ENCODE data around the gene FNDC7. TPM values are rescaled to one million over a fixed set of nuclear protein-coding genes. Genes with fewer than 3 reads are reported as not detected.
"Not testable (repeated sequence)": the region's sequence is repeated elsewhere in the genome, so short reads cannot be mapped to it uniquely, and the experiment has no call there.

FNDC7 gene
- total and polyA plus RNA-seq, 2 donors: not detected

DNA sequence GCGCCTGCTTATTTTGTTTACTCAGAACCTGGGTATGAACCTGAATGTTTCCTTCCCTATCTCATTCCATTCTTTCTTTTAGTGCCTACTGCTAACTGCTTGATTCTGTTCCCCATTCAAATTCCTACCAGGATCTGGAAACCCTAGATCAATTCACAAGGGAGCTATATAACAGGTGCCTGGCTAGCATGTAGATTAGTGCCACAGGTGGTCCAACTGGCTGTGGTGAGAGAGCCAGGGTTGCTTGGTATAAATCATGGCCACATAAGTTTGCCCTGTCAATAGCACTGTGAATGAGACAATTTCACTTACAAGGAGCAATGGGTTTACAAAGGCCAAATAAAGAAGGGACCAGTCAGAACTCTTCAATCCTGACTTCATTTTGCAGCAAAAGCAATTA is 27.2 kb upstream of the FNDC7 start:
- no peak for DNase-seq (ENCODE audit: extremely low spot score)
- H3K27ac ChIP-seq (ENCODE audit: low read depth): no peak overlapping the region
- H3K36me3 ChIP-seq (ENCODE audit: insufficient read depth): no peaks in the 10 kb centered on the region
- 85% methylated on average over 1 of the region's 1 CpG for WGBS
- no peak overlapping the region for H3K4me3 ChIP-seq (ENCODE audit: low read depth, low read length)
- no peaks in the 10 kb centered on the region for H3K4me1 ChIP-seq (ENCODE audit: insufficient read depth)

DNA sequence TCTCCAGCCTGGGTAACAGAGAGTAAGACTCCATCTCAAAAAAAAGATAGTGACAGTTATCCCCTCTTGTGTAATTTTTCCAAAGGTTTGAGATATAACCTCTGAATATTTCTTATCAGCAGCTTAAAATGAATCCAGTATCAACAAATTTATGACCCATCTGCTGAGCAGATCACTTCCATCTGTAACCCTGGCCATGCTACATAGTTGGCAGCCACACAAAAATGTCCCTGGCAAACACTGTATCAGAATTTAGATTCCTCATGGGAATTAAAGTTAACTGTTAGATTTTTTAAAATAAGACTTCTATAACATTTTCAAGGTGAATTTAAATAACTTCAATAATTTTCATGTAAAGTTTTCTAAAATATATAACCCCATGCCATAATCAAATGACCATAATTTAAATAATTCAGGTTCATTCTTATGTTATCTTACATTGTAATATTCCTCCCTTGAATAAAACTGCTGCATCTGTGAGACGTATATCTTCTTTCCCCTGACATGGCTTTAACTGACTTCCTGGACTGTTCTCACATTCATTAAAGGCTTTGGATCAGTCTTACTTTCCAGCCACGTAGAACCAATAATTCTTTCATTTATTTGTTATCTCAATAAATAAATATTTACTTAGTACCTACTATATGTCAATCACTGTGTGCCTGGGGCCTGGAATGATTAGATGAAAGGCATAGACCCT is 25.9 kb upstream of the FNDC7 start:
- Histone ChIP-seq H3K27ac (ENCODE audit: low read depth) (no peak overlapping the region), H3K4me3 (ENCODE audit: low read depth, low read length) (no peak overlapping the region), H3K36me3 (ENCODE audit: insufficient read depth) (no peaks in the 10 kb centered on the region), H3K4me1 (ENCODE audit: insufficient read depth) (no peaks in the 10 kb centered on the region)
- 31% methylated on average over 2 of the region's 2 CpGs for WGBS
- no peak for DNase-seq (ENCODE audit: extremely low spot score)

DNA sequence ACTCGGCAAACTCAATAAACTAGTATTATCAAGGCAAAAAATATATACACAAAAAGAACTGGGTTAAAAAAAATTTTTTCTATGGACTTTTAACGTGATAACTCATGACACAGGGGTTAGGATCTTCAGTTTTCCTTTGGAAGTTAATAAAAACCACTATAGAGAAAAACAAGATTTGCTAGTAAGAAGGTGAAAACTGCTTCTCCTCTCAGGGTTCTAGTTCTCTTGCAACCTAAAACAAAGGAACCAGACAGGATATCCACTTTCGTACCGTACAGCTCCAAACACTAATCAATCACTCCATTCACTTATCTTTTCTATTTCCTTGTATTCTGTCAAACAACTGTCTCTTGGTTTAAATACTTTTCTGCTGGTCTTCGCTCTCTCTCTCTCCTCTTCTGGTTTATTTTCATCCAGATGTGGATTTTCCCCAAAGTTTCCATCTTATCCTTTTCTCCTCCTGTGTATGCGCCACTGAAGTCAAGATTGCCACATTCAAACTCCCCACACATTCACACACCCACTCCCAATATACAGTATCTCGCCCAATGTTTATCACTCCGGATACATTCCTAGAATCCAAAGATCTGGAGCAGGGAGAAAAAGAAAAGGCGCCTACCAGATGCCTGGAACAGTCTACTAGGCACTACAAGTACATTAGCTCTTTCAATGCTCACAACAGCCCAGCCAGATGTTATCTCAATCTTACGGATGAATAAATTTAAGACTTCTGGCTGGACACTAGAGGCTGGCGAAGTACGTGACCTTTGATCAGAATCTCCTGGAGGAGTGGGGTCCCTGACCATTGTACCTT is 21.4 kb upstream of the FNDC7 start:
- WGBS: 19% methylated on average over 12 of the region's 12 CpGs
- Histone ChIP-seq H3K36me3 (ENCODE audit: insufficient read depth) (no peaks in the 10 kb centered on the region), H3K27ac (ENCODE audit: low read depth) (peak overlapping the region; percentile 32), H3K4me3 (ENCODE audit: low read depth, low read length) (peak overlapping the region; percentile 74), H3K4me1 (ENCODE audit: insufficient read depth) (no peaks in the 10 kb centered on the region)
- peak; percentile 18 for DNase-seq (ENCODE audit: extremely low spot score)

DNA sequence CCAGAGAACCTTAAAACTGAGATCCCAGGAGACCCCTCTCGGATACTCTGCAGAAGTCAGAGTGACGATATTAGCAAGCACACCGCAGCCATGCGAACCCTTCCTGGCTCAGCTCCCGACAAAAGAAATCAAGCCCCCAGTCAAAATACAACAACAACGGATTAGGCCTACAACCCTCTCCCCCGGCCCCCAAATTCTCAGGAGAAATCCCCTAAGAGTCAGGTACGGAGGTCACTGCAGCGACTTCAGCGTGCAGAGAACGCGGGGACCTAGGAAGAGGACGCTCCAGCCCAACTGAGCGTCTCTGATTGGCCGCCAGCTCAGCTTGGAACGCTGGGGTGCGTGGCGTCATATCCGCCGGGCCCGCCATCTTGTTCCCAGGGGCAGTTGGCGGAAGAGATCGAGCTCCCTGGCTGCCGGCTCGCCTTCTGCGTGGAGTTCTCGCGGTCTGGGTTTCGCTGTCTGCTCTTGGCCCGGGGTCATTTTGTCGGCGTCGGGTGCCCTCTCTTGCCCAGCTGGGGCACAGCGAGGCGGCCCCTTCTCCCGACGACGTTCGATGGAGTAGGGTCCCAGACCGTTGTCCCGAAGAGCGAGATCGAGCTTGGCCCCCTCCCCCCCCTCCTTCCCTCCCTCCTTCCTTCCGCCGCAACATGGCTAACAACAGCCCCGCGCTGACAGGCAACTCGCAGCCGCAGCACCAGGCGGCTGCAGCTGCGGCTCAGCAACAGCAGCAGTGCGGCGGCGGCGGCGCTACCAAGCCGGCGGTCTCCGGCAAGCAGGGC is 20.6 kb upstream of the FNDC7 start, which contains the start of gene PRPF38B:
TSS of gene PRPF38B (plus strand) at position 369 of the 782 bp plus-strand sequence. CDS start at position 651, 282 bp downstream.
- Histone ChIP-seq H3K4me3 (ENCODE audit: low read depth, low read length) (peak within 1 kb of the TSS; percentile 74), H3K36me3 (ENCODE audit: insufficient read depth) (no peaks in the 10 kb centered on the region), H3K27ac (ENCODE audit: low read depth) (peak within 1 kb of the TSS; percentile 97), H3K4me1 (ENCODE audit: insufficient read depth) (no peaks in the 10 kb centered on the region)
- under 1% methylated on average over 59 of the region's 59 CpGs for WGBS
- DNase-seq (ENCODE audit: extremely low spot score): peak; percentile 85

DNA sequence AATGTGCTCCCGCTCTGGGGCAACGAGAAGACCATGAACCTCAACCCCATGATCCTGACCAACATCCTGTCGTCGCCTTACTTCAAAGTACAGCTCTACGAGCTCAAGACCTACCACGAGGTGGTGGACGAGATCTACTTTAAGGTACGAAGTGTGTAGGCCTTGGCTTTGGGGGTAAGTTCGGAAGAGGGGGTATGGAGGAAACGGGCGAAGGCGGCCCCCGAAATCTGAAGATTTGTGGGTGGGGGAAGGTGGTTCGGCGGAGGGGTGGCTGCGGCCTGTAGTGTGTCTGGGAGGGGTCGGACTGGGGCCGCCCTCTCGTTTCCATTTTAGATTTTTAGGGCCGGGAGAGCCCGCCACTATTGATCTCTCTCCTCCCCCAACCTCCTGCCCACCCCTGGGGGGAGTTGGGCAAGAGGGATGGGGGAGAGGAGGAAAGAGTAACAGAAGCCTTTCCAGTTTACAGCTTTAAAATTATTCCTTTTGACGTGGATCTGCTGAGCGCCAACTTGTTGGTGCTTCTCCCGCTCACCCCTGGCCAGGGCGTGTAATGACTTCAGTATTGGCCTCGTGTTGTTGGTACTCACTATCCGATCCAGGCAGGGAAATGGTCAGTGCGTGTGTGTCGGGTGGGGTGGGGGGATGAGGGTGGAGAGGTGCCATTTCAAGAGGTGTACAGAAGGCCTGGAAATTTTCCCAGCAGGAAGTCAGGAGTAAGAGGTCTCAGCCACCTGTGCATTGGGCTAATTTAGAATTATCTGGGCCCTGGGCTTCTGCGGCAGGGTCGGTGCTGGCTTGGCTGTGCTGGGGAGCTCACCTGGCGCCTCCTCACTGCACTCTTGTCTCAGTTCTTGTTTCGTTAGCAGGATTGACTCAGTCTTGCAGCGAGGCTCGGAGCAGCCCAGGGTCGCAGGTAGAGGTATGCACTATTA is 19.7 kb upstream of the FNDC7 start:
- H3K36me3 ChIP-seq (ENCODE audit: insufficient read depth): no peaks in the 10 kb centered on the region
- 1% methylated on average over 36 of the region's 36 CpGs for WGBS
- H3K27ac ChIP-seq (ENCODE audit: low read depth): peak overlapping the region; percentile 97
- DNase-seq (ENCODE audit: extremely low spot score): peak; percentile 46
- peak overlapping the region; percentile 74 for H3K4me3 ChIP-seq (ENCODE audit: low read depth, low read length)
- no peaks in the 10 kb centered on the region for H3K4me1 ChIP-seq (ENCODE audit: insufficient read depth)

DNA sequence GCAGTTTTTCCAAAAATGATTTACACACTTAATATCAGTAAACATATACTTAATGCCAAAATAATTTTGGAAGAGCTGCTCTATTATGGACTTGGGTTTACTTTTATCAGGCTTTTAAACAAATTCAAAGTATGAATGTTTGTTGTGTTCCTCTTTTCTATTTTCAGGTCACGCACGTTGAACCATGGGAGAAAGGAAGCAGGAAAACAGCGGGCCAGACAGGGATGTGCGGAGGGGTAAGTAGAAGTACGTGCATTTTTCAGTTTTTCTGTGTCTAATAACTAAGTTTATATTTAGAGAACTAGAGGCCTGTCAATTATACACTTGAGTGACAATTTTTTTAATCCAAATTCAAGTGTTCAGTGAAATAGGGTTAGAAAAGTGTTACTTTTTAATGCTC is 17.2 kb upstream of the FNDC7 start:
- Histone ChIP-seq H3K4me3 (ENCODE audit: low read depth, low read length) (no peak overlapping the region), H3K4me1 (ENCODE audit: insufficient read depth) (no peaks in the 10 kb centered on the region), H3K36me3 (ENCODE audit: insufficient read depth) (peaks cover 2% of the 10 kb centered on the region), H3K27ac (ENCODE audit: low read depth) (no peak overlapping the region)
- DNase-seq (ENCODE audit: extremely low spot score): no peak
- WGBS: 62% methylated on average over 5 of the region's 5 CpGs

DNA sequence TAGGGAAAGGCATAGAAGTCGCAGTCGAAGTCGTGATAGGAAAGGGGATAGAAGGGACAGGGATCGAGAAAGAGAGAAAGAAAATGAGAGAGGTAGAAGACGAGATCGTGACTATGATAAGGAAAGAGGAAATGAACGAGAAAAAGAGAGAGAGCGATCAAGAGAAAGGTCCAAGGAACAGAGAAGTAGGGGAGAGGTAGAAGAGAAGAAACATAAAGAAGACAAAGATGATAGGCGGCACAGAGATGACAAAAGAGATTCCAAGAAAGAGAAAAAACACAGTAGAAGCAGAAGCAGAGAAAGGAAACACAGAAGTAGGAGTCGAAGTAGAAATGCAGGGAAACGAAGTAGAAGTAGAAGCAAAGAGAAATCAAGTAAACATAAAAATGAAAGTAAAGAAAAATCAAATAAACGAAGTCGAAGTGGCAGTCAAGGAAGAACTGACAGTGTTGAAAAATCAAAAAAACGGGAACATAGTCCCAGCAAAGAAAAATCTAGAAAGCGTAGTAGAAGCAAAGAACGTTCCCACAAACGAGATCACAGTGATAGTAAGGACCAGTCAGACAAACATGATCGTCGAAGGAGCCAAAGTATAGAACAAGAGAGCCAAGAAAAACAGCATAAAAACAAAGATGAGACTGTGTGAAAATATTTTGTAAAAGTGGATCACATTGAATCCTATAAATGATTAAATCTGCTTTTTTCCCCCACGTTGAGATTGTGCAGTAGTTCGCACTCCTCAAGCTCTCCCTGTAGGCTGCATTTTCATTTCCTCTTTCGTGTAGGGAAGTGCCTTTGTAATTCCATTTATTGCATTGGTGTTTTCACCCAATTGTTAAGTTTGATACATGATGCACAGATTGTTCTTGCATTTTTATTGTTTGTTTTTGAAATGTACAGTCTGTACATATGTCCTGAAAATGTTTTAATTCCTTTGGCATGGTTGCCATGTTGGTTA is 13.1 kb upstream of the FNDC7 start:
- WGBS: 87% methylated on average over 22 of the region's 22 CpGs
- Histone ChIP-seq H3K4me3 (ENCODE audit: low read depth, low read length) (no peak overlapping the region), H3K4me1 (ENCODE audit: insufficient read depth) (no peaks in the 10 kb centered on the region), H3K27ac (ENCODE audit: low read depth) (no peak overlapping the region), H3K36me3 (ENCODE audit: insufficient read depth) (peaks cover 4% of the 10 kb centered on the region)
- DNase-seq (ENCODE audit: extremely low spot score): no peak

DNA sequence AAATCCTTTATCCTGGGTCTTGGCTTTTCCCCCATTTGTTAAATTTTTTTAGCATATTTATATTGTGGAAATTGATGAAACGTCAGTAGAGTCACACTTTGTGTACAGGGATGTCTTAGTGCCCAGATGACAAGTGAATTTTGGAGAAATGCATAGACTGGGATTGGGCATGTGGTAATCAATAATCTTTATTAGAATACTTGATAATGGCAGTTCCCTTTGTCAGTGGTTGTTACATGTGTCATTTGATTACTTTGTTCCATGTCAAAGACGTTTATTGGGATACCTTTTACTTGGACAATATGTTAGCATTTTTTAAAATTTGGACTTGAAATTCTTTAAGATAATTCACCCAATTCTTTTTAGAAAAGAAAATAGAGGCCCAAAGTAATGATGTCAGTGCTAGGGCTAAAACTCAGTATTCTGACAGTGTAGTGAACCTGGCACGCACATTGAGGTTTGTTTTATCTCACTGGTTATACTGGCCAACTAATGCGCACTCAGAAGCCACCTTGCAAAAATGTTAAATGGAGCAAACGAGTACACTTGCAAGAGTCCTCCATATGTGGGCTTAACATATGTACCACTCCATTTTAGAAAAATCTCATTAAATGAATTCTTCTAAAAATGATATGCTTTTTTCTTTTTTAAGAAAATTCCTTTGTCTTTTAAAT is 11.4 kb upstream of the FNDC7 start:
- Histone ChIP-seq H3K36me3 (ENCODE audit: insufficient read depth) (peaks cover 4% of the 10 kb centered on the region), H3K4me1 (ENCODE audit: insufficient read depth) (no peaks in the 10 kb centered on the region), H3K4me3 (ENCODE audit: low read depth, low read length) (no peak overlapping the region), H3K27ac (ENCODE audit: low read depth) (no peak overlapping the region)
- 85% methylated on average over 5 of the region's 5 CpGs for WGBS
- DNase-seq (ENCODE audit: extremely low spot score): no peak

DNA sequence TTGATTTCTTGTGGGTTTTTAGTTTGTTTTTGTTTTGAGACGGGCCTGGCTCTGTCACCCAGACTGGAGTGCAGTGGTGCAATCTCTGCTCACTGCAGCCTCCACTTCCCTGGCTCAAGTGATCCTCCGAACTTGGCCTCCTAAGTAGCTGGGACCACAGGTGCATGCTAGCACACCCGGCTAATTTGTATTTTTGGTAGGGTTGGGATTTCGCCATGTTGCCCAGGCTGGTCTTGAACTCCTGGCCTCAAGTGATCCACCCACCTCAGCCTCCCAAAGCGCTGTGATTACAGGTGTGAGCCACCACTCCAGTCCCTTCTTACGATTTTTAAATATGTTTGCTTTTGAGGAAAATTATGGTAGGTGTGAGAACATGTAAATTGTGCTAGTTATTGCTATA is 10.6 kb upstream of the FNDC7 start:
- WGBS: 95% methylated on average over 6 of the region's 6 CpGs
- not testable (repeated sequence) for H3K36me3 ChIP-seq (ENCODE audit: insufficient read depth); H3K4me3 ChIP-seq (ENCODE audit: low read depth, low read length); H3K4me1 ChIP-seq (ENCODE audit: insufficient read depth); H3K27ac ChIP-seq (ENCODE audit: low read depth); DNase-seq (ENCODE audit: extremely low spot score)

DNA sequence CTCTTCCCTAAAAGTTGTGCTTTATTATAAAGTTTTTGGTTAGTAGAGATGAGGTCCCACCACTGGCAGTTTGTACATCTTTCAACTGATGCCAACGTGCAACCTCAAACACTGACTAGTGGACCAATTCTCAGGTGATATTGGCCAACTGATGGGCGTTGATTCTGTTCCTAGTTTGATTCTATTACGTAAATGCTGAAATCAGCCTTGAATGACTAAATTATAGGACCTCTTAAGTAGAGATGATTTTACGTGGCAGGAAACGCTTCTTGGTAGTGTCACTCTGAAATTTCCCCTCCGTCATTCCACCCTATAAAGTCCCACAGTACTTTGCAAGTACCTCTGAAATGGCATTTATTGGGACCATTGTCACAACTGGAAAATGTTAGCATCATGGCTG is 8.8 kb upstream of the FNDC7 start:
- no peaks in the 10 kb centered on the region for H3K4me1 ChIP-seq (ENCODE audit: insufficient read depth)
- WGBS: 47% methylated on average over 6 of the region's 6 CpGs
- DNase-seq (ENCODE audit: extremely low spot score): no peak
- H3K36me3 ChIP-seq (ENCODE audit: insufficient read depth): peaks cover 4% of the 10 kb centered on the region
- no peak overlapping the region for H3K27ac ChIP-seq (ENCODE audit: low read depth)
- H3K4me3 ChIP-seq (ENCODE audit: low read depth, low read length): no peak overlapping the region

DNA sequence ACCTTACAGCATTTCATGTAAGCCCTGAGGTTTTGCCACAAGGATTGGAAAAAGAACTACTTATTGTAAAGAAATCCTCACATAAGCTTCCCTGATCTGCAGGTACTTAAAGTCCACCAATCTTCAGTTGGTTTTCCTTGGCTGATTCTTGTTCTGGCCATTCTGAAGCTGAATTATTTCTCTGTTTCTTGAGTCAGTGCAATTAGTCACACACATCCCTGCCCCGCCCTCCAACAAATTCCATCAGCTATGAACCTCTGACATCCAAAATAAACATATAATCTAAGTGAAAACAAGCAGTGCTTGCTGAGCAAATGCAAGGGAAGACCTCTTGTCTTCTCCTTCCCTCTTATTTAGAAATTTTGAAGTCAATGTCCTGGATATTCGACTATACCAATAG is 8.2 kb upstream of the FNDC7 start:
- WGBS: 59% methylated on average over 2 of the region's 2 CpGs
- Histone ChIP-seq H3K4me1 (ENCODE audit: insufficient read depth) (no peaks in the 10 kb centered on the region), H3K27ac (ENCODE audit: low read depth) (no peak overlapping the region), H3K36me3 (ENCODE audit: insufficient read depth) (peaks cover 4% of the 10 kb centered on the region), H3K4me3 (ENCODE audit: low read depth, low read length) (no peak overlapping the region)
- no peak for DNase-seq (ENCODE audit: extremely low spot score)
